IMR-90 (cell line): Measurements from ENCODE around the gene DNM2. TPM values are rescaled to one million over a fixed set of nuclear protein-coding genes. Genes with fewer than 3 reads are reported as not detected.

ENCODE experiments used
- ATAC-seq: fragments of 200-7000 bp; cut with Tn5 transposase; 2 replicates; pipeline ENCODE4 v1.9.1; 2020; ENCODE audit warnings: low read depth, mild to moderate bottlenecking, moderate library complexity
- BruUV-seq: library from RNA; stranded (reverse); fragments of 400-500 nt; replicated peaks from 2 replicates; lab custom pipeline; 2021; lab: Mats Ljungman, UMichigan
- CTCF ChIA-PET: fragments of 300-600 bp; formaldehyde crosslinking; extraction: SDS; loops from one replicate; lab custom pipeline; 2021; ENCODE audit warnings: antibody characterized with exemption; lab: Yijun Ruan, JAX
- POLR2A ChIA-PET: fragments of 300-600 bp; sonication (Branson Sonifier 250); formaldehyde crosslinking; loops from one replicate; lab custom pipeline; 2022; ENCODE audit warnings: antibody characterized with exemption; ENCODE audit not compliant: unreplicated experiment; lab: Charles Lee
- DNase-seq: peaks from one replicate; pipeline ENCODE4 v3.0.0; 2013
- H2AFZ ChIP-seq: replicated peaks from 2 replicates; pipeline ENCODE3; 2013; ENCODE audit warnings: low read length, mild to moderate bottlenecking; ENCODE audit not compliant: poor library complexity
- H2AK5ac ChIP-seq: 2 replicates; pipeline ENCODE4 v1.6.1; 2013; ENCODE audit warnings: low read depth, low read length, inconsistent platforms
- H2AK9ac ChIP-seq: replicated peaks from 2 replicates; pipeline ENCODE3; 2013; ENCODE audit warnings: mild to moderate bottlenecking, low read depth, low read length, moderate library complexity; ENCODE audit not compliant: poor library complexity
- H2BK120ac ChIP-seq: 2 replicates; pipeline ENCODE4 v1.6.1; 2013; ENCODE audit warnings: low read depth, low read length, inconsistent platforms
- H2BK15ac ChIP-seq: 3 replicates; pipeline ENCODE4 v1.6.1; 2013; ENCODE audit warnings: low read depth, low read length, inconsistent platforms
- H2BK20ac ChIP-seq: 2 replicates; pipeline ENCODE4 v1.6.1; 2013; ENCODE audit warnings: low read depth, mild to moderate bottlenecking, inconsistent platforms, low read length, moderate library complexity
- H2BK5ac ChIP-seq: 2 replicates; pipeline ENCODE4 v1.6.1; 2013; ENCODE audit warnings: mild to moderate bottlenecking, low read depth, low read length, inconsistent platforms; ENCODE audit not compliant: poor library complexity, severe bottlenecking
- H3K14ac ChIP-seq: replicated peaks from 2 replicates; pipeline ENCODE4 v1.6.1; 2013; ENCODE audit warnings: low read depth, low read length, inconsistent platforms
- H3K18ac ChIP-seq: 2 replicates; pipeline ENCODE4 v1.6.1; 2013; ENCODE audit warnings: low read depth, low read length, control low read depth
- H3K23ac ChIP-seq: 2 replicates; pipeline ENCODE4 v1.6.1; 2013; ENCODE audit warnings: low read depth, low read length, inconsistent platforms
- H3K27ac ChIP-seq: 2 replicates; pipeline ENCODE4 v1.5.1; 2013; ENCODE audit warnings: mild to moderate bottlenecking, control low read depth, low read length; ENCODE audit not compliant: insufficient read depth
- H3K27me3 ChIP-seq: 2 replicates; pipeline ENCODE4 v1.6.1; 2013; ENCODE audit warnings: low read length; ENCODE audit not compliant: control insufficient read depth, insufficient read depth
- H3K36me3 ChIP-seq: 2 replicates; pipeline ENCODE4 v1.6.1; 2013; ENCODE audit warnings: low read length, mixed read lengths; ENCODE audit not compliant: control insufficient read depth, insufficient read depth
- H3K4ac ChIP-seq: 2 replicates; pipeline ENCODE4 v1.6.1; 2013; ENCODE audit warnings: low read depth, low read length, inconsistent platforms
- H3K4me1 ChIP-seq: 2 replicates; pipeline ENCODE4 v1.6.1; 2013; ENCODE audit warnings: low read length, mixed read lengths; ENCODE audit not compliant: control insufficient read depth, insufficient read depth
- H3K4me2 ChIP-seq: 2 replicates; pipeline ENCODE4 v1.6.1; 2013; ENCODE audit warnings: low read depth, mild to moderate bottlenecking, control low read depth, low read length, moderate library complexity
- H3K4me3 ChIP-seq: 2 replicates; pipeline ENCODE4 v1.5.1; 2013; ENCODE audit warnings: low read depth, mild to moderate bottlenecking, control low read depth, low read length, moderate library complexity; ENCODE audit not compliant: insufficient read depth
- H3K56ac ChIP-seq: 2 replicates; pipeline ENCODE4 v1.6.1; 2013; ENCODE audit warnings: low read length, inconsistent platforms; ENCODE audit not compliant: insufficient read depth; ENCODE audit errors: extremely low read depth
- H3K79me1 ChIP-seq, 2 experiments: 2 replicates each; pipeline ENCODE4 v1.6.1; 2013; ENCODE audit warnings: low read length in 2 of 2, inconsistent platforms in 1 of 2, low read depth in 1 of 2
- H3K9ac ChIP-seq: 2 replicates; pipeline ENCODE4 v1.6.1; 2013; ENCODE audit warnings: low read depth, low read length, control low read depth
- H3K9me1 ChIP-seq: 2 replicates; pipeline ENCODE4 v1.6.1; 2013; ENCODE audit warnings: low read length, inconsistent platforms; ENCODE audit not compliant: insufficient read depth
- H3K9me3 ChIP-seq: 2 replicates; pipeline ENCODE4 v1.6.1; 2013; ENCODE audit warnings: low read length; ENCODE audit not compliant: control insufficient read depth, insufficient read depth
- H4K20me1 ChIP-seq: 2 replicates; pipeline ENCODE4 v1.6.1; 2013; ENCODE audit warnings: low read length, inconsistent platforms; ENCODE audit not compliant: insufficient read depth
- H4K5ac ChIP-seq: 2 replicates; pipeline ENCODE4 v1.6.1; 2013; ENCODE audit warnings: mild to moderate bottlenecking, low read depth, low read length, control low read depth
- H4K8ac ChIP-seq, 2 experiments: 2 replicates each; pipeline ENCODE4 v1.6.1; 2013; ENCODE audit warnings: low read depth in 2 of 2, low read length in 2 of 2, control low read depth in 1 of 2, inconsistent platforms in 1 of 2
- H4K91ac ChIP-seq: 2 replicates; pipeline ENCODE4 v1.6.1; 2013; ENCODE audit warnings: low read depth, low read length, inconsistent platforms; ENCODE audit not compliant: insufficient read depth
- BHLHE40 ChIP-seq: fragments of 150-350 bp; IDR thresholded peaks from 2 replicates; pipeline ENCODE4 v1.6.1; 2016; ENCODE audit warnings: mild to moderate bottlenecking, low read depth, low read length
- CEBPB ChIP-seq: IDR thresholded peaks from 2 replicates; pipeline ENCODE4 v1.6.1; 2012; ENCODE audit warnings: low read depth, low read length, improper control_type of control experiment
- CHD1 ChIP-seq: IDR thresholded peaks from 2 replicates; pipeline ENCODE4 v1.6.1; 2012; ENCODE audit warnings: low read depth, low read length, improper control_type of control experiment
- CTCF ChIP-seq: conservative IDR thresholded peaks from 2 replicates; pipeline ENCODE4 v1.5.1; 2012; ENCODE audit warnings: mild to moderate bottlenecking, low read depth, low read length, improper control_type of control experiment
- FOS ChIP-seq: fragments of 150-350 bp; IDR thresholded peaks from 2 replicates; pipeline ENCODE4 v1.6.1; 2016; ENCODE audit warnings: low read depth, low read length
- MAFK ChIP-seq: IDR thresholded peaks from 2 replicates; pipeline ENCODE4 v1.6.1; 2012; ENCODE audit warnings: low read depth, low read length, improper control_type of control experiment
- MAZ ChIP-seq: IDR thresholded peaks from 2 replicates; pipeline ENCODE4 v1.6.1; 2012; ENCODE audit warnings: low read depth, mild to moderate bottlenecking, low read length, improper control_type of control experiment, moderate library complexity, borderline replicate concordance
- MXI1 ChIP-seq: IDR thresholded peaks from 2 replicates; pipeline ENCODE4 v1.6.1; 2012; ENCODE audit warnings: low read depth, mild to moderate bottlenecking, low read length, moderate library complexity, borderline replicate concordance
- NFE2L2 ChIP-seq: fragments of 150-350 bp; IDR thresholded peaks from 2 replicates; pipeline ENCODE4 v1.6.1; 2016; ENCODE audit warnings: low read depth, mild to moderate bottlenecking, low read length
- POLR2A ChIP-seq: IDR thresholded peaks from 2 replicates; pipeline ENCODE4 v1.6.1; 2012; ENCODE audit warnings: mild to moderate bottlenecking, low read depth, low read length
- RAD21 ChIP-seq: IDR thresholded peaks from 2 replicates; pipeline ENCODE4 v1.6.1; 2012; ENCODE audit warnings: low read length, improper control_type of control experiment
- RCOR1 ChIP-seq: IDR thresholded peaks from 2 replicates; pipeline ENCODE4 v1.6.1; 2012; ENCODE audit warnings: mild to moderate bottlenecking, low read length, improper control_type of control experiment; ENCODE audit not compliant: insufficient replicate concordance
- RFX5 ChIP-seq: IDR thresholded peaks from 2 replicates; pipeline ENCODE4 v1.8.0; 2012; ENCODE audit warnings: low read depth, mild to moderate bottlenecking, low read length, moderate library complexity
- SMC3 ChIP-seq: fragments of 150-350 bp; IDR thresholded peaks from 2 replicates; pipeline ENCODE4 v1.6.1; 2016; ENCODE audit warnings: low read depth, mild to moderate bottlenecking, antibody characterized with exemption, low read length, moderate library complexity
- USF2 ChIP-seq: fragments of 150-350 bp; IDR thresholded peaks from 2 replicates; pipeline ENCODE4 v1.6.1; 2017; ENCODE audit warnings: mild to moderate bottlenecking, antibody characterized with exemption, low read length, low read depth
- WGBS, 2 experiments: methylation state at CpG; one replicate each; pipeline versions ENCODE4 v1.1.5 to v1.1.7; 2013; ENCODE audit warnings: missing lambda C conversion rate in 2 of 2; ENCODE audit not compliant: insufficient read length in 1 of 2; ENCODE audit errors: extremely low coverage in 2 of 2; 5-methylcytosine and 5-hydroxymethylcytosine counted together
- dilution Hi-C: fragments of 300-500 bp; cut with HindIII; formaldehyde crosslinking; loops from one replicate; pipeline ENCODE4 v1.14.3; 2018; ENCODE audit warnings: low sequenced_read_pairs; ENCODE audit not compliant: unreplicated experiment
- in situ Hi-C: fragments of 300-500 bp; cut with MboI; formaldehyde crosslinking; loops from 3 replicates; pipeline ENCODE4 v1.14.3; 2019; ENCODE audit warnings: low sequenced_read_pairs, inconsistent platforms, mixed read lengths
- intact Hi-C: fragments of 100-400 bp; cut with micrococcal nuclease; formaldehyde crosslinking; loops from 2 replicates; pipeline ENCODE4 v1.10.0; 2022
- polyA plus RNA-seq, 3 experiments: library from polyadenylated mRNA; depleted of rRNA; stranded (reverse); fragments of >200 nt; gene quantifications; 2 replicates each; pipeline ENCODE4 v1.2.3, GENCODE V29; 2012; ENCODE audit warnings: low replicate concordance in 1 of 3
- total RNA-seq: library from RNA; depleted of rRNA; stranded (reverse); fragments of >200 nt; gene quantifications from 2 replicates; pipeline ENCODE4 v1.2.3, GENCODE V29; 2012
- TF ChIP-seq, protein P1 (sequence below): fragments of 150-350 bp; IDR thresholded peaks from 2 replicates; pipeline ENCODE4 v1.6.1; 2016; ENCODE audit warnings: low read depth, mild to moderate bottlenecking, low read length, moderate library complexity, borderline replicate concordance

Gene DNM2
- total and polyA plus RNA-seq, 2 of the 4 experiments (the other 2 are of a cell fraction) = 55.6 to 74.2 TPM

- Histone ChIP-seq H2BK20ac (no peak overlapping the region), H2AFZ (no peak overlapping the region), H2BK120ac (no peak overlapping the region), H3K9ac (no peak overlapping the region), H4K8ac (no peak overlapping the region), H3K18ac (no peak overlapping the region), H3K36me3 (peaks cover 12% of the 10 kb centered on the region), H3K56ac (no peak overlapping the region), H3K14ac (no peak overlapping the region), H4K91ac (no peak overlapping the region), H3K4me3 (no peak overlapping the region), H3K23ac (no peak overlapping the region), H2BK15ac (no peak overlapping the region), H3K79me1 (peaks cover 0 to 4% of the 10 kb centered on the region in 2 experiments; a peak in 1 of 4 replicates), H2AK9ac (no peak overlapping the region), H4K20me1 (no peaks in the 10 kb centered on the region), H4K5ac (no peak overlapping the region), H2AK5ac (no peak overlapping the region), H3K9me1 (0 out of 2 replicates have a peak, but pooled peaks cover 4% of the 10 kb centered on the region), H3K27me3 (no peaks in the 10 kb centered on the region), H3K4me1 (peaks cover 3% of the 10 kb centered on the region; the same call in 1 of the 2 replicates), H3K4ac (no peak overlapping the region), H3K9me3 (no peaks in the 10 kb centered on the region), H3K4me2 (no peak overlapping the region), H2BK5ac (no peak overlapping the region), H3K27ac (no peak overlapping the region)
- intact Hi-C loops = no loop called here
- dilution Hi-C loops = no loop called here
- POLR2A ChIA-PET = no interaction called here
- TF ChIP-seq CEBPB (no peak), CHD1 (no peak), MXI1 (no peak), RCOR1 (no peak), RFX5 (no peak), FOS (no peak), BHLHE40 (no peak), RAD21 (no peak), CTCF (no peak), SMC3 (no peak), POLR2A (no peak), MAZ (no peak), NFE2L2 (no peak), MAFK (no peak), USF2 (no peak)
- TF ChIP-seq, protein P1, sequence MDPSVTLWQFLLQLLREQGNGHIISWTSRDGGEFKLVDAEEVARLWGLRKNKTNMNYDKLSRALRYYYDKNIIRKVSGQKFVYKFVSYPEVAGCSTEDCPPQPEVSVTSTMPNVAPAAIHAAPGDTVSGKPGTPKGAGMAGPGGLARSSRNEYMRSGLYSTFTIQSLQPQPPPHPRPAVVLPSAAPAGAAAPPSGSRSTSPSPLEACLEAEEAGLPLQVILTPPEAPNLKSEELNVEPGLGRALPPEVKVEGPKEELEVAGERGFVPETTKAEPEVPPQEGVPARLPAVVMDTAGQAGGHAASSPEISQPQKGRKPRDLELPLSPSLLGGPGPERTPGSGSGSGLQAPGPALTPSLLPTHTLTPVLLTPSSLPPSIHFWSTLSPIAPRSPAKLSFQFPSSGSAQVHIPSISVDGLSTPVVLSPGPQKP = no peak
- WGBS, 2 experiments = 94% methylated on average over 6 of the region's 7 CpGs; no CpG with 5 or more reads in 1 of the 2 experiments
- BruUV-seq = no TSS peak
- DNase-seq (no peak), ATAC-seq (no peak)
- CTCF ChIA-PET = no interaction called here
- in situ Hi-C loops = no loop called here
Observed at GRCh38 chr19:10708291-10708690, 9.6 kb upstream of the DNM2 start.
